CD4-positive, alpha-beta T cell treated with Interleukin-21 for 1 hour (primary cell): Measurements from ENCODE around the gene GPR108.

Experiments used
- DNase-seq: peaks from one replicate; pipeline ENCODE4 v3.0.0-alpha.2; 2020

Gene GPR108

GRCh38 chr19:6700586-6701316, 36.6 kb downstream of the GPR108 start:
- DNase-seq: no peak

GRCh38 chr19:6699935-6700334, 37.4 kb downstream of the GPR108 start:
- DNase-seq: no peak

DNA sequence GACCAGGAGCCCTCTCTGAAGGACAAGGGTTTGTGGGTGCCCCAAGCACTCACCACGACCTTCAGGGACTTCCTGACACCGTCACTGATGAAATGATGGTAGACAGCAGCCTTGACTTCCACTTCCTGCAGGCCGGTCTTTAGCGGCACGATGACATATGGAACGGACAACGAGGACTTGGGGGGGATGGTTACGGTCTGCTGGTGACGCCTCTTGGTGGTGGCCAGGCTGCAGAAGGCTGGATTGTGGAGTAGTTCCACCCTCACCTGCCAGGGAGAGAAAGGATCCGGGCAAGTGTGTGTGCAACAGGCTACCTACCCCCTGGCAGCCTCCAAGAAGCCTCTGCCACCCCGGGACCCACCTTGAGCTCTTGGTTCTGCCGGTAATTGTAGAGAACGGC, 40.1 kb downstream of the GPR108 start:
- no peak for DNase-seq

GRCh38 chr19:6696239-6696820, 41.0 kb downstream of the GPR108 start:
- DNase-seq: no peak

DNA sequence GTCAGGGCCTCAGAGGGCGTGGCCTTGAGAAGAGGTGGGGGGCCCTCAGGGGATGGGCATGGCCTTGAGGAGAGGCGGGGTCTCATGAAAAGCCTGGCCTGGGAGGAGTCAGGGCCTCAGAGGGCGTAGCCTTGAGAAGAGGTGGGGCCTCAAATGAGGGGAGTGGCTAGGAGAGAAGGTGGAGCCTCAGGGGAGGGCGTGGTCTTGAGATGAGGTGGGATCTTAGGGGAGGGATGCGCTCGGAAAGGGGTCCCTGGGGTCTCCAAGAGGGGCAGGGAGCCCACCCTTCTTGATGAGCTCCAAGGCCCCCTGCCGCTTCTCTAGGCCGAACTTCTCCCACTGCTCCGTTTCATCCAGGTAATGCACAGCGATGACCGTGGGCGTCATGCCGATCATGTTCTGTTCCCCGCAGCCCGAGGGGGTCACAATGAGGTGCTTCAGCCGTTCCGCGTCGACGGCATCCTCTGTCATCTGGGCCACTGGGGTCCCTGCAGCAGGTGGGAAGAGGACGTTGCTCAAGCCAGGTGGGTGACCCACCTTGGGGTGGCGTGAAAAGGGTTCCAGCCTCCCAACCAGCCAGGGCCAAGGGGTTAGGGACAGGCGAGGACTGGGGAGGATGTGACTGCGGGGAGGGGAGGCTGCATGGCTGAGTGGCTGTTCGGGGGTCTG, 43.1 kb downstream of the GPR108 start:
- DNase-seq: no peak

DNA sequence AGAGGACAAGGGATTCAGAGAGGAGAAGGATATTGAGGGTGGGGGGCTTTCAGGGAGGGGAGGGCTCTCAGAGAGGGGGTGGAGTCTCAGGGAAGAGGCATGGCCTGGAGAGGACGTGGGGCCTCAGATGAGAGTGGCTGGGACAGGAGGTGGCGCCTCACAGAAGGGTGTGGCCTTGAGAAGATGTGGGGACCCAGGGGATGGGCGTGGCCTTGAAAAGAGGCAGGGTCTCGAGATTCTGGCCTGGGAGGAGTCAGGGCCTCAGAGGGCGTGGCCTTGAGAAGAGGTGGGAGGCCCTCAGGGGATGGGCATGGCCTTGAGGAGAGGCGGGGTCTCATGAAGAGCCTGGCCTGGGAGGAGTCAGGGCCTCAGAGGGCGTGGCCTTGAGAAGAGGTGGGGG, 43.7 kb downstream of the GPR108 start:
- DNase-seq: no peak

DNA sequence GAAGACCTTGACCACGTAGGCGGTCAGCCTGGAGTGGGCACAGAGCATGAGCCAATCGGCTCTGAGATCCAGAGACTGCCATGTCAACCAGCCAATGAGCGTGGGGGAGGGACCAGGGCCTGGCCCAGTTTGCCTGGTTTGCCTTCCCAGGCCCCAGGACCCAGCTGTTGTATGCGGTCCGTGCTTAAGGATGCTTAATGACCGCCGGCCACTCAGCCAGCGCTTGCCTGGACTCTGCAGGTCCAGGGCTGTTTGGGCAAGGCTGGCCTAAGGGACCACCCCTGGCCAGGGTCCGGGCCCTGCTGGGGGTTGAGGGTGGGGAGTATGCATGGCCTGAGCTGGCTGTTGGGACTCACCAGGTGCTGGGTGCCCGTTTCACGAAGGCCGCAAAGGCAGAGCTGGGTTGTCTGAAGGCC, 44.3 kb downstream of the GPR108 start:
- no peak for DNase-seq

- no peak for DNase-seq
Observed at GRCh38 chr19:6692027-6692426, 45.4 kb downstream of the GPR108 start.

DNA sequence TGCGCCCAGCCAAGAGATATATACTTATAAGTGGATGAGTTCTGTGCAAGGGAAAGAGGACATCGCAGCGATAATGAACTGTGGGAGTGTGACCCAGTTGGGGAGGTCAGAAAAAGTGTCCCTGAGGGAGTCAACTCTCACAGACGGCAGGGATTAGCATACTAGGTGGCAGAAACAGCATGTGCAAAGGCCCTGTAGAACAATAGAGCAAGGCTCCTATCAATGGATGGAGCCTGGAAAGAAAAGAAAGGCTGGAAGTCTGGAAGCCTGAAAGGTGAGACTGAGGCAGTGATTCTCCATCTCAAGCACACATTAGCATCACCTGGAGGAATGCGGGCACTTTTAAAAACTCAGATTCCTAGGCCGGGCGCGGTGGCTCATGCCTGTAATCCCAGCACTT, 46.0 kb downstream of the GPR108 start:
- no peak for DNase-seq

DNA sequence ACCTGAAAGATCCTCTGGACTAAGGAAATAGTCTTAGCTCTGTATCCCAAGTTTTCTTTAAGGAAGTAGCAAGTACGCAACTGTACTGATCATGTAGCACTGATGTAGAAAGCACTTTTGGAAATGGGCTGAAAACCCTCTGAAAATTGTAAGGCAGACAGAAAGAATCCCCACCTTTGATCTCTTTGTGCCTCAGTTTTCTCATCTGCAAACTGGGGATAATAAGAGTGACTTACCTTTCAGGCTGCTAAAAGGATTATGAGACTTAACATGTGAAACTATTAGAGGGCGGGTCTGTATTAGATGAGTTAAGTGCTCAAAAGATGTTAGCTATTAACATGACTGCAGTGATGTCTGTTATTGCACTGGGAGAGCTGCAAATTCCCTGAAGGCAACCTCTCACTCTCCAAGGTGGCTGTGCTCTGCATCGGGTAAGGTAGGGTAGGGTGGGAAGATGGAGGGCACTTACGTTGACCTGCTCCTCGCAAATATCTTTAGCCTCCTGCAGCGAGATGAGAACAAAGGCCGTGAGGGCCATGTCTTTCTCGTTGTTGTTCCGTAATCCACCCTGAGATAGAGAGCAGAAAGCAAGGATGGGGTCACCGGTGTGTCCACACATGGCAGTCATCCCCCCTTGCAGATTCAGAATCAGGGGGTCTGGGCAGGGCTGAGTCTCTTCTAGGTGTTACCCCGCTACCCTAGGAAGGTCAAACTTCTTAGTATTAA, 47.1 kb downstream of the GPR108 start:
- no peak for DNase-seq

DNA sequence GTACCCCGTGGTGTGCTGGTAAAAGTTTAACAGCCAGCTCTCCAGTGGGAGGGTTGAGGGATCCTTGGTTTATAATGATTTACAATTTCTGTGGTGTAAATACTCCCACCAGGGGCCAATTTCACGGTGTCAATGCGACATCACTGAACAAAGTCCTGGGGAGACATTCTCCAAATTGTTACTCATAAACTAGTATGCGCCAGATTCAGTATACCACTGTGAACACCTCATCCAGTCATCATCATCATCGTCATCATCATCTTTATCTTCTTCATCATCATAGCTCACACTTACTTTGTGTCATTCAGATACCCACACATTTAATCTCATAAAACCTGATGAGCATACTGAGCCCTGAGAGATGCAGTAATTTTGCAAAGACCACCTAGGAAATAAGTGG, 50.3 kb downstream of the GPR108 start:
- DNase-seq: no peak

- DNase-seq: no peak
Observed at GRCh38 chr19:6686628-6686975, 50.8 kb downstream of the GPR108 start.

DNA sequence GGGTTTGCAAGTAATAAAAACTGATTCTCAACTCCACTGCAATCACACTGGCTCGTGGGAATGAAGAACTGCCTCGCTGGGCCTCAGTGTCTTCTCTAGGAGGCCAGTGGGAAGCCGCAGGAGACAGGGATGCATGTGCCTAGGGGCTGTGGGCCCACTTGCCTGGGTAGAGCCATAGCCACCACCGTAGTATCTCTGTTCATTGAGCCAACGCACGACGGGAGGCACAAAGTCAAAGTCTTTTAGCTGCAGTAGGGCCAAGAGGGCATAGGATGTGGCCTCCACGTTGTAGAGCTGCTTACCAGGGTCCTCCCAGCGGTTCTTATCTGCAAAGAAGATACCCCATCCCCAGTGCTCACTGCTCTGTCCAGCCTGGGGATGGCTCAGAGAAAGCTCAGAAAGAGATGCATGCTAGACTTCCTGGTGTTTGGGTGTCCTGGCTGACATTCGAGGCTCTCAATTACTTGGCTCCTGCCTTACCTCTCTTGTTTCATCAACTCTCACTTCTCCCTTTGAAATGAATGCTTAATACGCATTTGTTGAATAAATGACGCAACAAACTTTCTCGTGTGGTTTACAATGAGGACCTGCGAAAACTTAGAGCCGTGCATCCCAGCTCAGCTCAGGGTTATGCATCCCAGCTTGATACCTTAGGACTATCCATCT, 51.3 kb downstream of the GPR108 start:
- no peak for DNase-seq

DNA sequence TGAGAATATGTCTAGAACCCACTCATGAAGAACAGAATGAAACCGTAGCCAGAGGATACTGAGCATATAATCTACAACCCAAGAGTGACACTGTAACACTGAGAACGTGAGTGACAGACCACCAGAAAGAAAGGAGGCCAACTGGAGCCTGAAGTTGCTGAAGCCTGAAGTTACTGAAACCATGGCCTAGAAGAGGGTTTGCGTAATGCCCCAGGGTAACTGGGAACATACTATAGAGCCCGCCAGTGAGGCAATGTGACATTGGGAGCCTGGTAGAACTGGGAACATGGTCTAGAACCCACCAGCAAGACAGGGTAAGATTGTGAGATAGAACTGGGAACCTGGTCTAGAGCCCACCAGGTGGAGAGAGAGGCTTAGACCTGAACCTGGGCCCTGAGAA, 51.9 kb downstream of the GPR108 start:
- no peak for DNase-seq

DNA sequence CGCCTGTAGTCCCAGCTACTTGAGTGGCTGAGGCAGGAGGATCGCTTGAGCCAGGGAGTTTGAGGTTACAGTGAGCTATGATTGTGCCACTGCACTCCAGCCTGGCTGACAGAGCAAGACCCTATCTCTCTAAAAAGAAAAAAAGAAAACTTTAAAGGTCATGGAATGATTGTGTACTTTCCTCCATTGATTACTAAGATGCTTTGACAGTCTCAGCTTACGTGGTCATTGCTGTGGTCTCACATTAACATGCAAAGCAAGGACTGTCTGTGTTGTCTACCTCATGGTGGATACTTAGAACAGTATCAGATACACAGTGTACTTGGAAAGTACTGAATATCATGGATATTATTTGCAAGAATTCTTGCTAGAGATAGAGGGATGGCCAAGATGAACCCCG, 53.4 kb downstream of the GPR108 start:
- DNase-seq: no peak

- no peak for DNase-seq
Observed at GRCh38 chr19:6682607-6683128, 54.7 kb downstream of the GPR108 start.

GRCh38 chr19:6680141-6680540, 57.2 kb downstream of the GPR108 start:
- no peak for DNase-seq
